GM12878 (cell line): ENCODE results near the gene TPD52L2.
"Not testable (repeated sequence)": the region's sequence is repeated elsewhere in the genome, so short reads cannot be mapped to it uniquely, and the experiment has no call there.

Experiments
- BHLHE40 ChIP-seq, 2 experiments: fragments of 450-650 bp in 1 of 2; IDR thresholded peaks; 2 replicates each; pipeline ENCODE4 v1.6.1; 2011 to 2017; ENCODE audit warnings: low read depth in 2 of 2, borderline replicate concordance in 1 of 2, improper control_type of control experiment in 1 of 2, low read length in 1 of 2, mild to moderate bottlenecking in 1 of 2
- CTCF ChIP-seq, 3 experiments: IDR thresholded peaks in 2 of 3; conservative IDR thresholded peaks in 1 of 3; 2 replicates each; pipeline ENCODE4 v1.5.1; 2011; ENCODE audit warnings: low read depth in 3 of 3, low read length in 3 of 3, mild to moderate bottlenecking in 3 of 3, control low read depth in 2 of 3, moderate library complexity in 2 of 3, inconsistent platforms in 1 of 3, mixed read lengths in 1 of 3; ENCODE audit not compliant: control insufficient read depth in 2 of 3, insufficient read depth in 1 of 3; ENCODE audit errors: extremely low read depth in 1 of 3
- HCFC1 ChIP-seq: fragments of 150-350 bp; IDR thresholded peaks from 2 replicates; pipeline ENCODE4 v1.6.1; 2014; ENCODE audit warnings: low read length
- MAX ChIP-seq: IDR thresholded peaks from 2 replicates; pipeline ENCODE4 v1.6.1; 2012; ENCODE audit warnings: low read depth, low read length, improper control_type of control experiment
- NR2F1 ChIP-seq: fragments of 450-650 bp; conservative IDR thresholded peaks from 2 replicates; pipeline ENCODE4 v1.6.1; 2017; ENCODE audit warnings: mild to moderate bottlenecking
- POLR2AphosphoS5 ChIP-seq: IDR thresholded peaks from 2 replicates; pipeline ENCODE4 v1.6.1; 2011; ENCODE audit warnings: mild to moderate bottlenecking, low read length, inconsistent platforms
- RBBP5 ChIP-seq: fragments of 200-600 bp; sonication (generic); conservative IDR thresholded peaks from 2 replicates; pipeline ENCODE4 v1.6.1; 2016
- SIX5 ChIP-seq: IDR thresholded peaks from 2 replicates; pipeline ENCODE4 v1.6.1; 2011; ENCODE audit warnings: mild to moderate bottlenecking, low read depth, low read length, moderate library complexity; ENCODE audit not compliant: severe bottlenecking
- SMAD5 ChIP-seq: IDR thresholded peaks from 2 replicates; pipeline ENCODE4 v1.6.1; 2016; ENCODE audit warnings: antibody characterized with exemption, low read depth
- ZNF274 ChIP-seq: IDR thresholded peaks from one replicate; pipeline ENCODE4 v1.8.0; 2011; ENCODE audit not compliant: insufficient read length, insufficient read depth
- ZZZ3 ChIP-seq: IDR thresholded peaks from 2 replicates; pipeline ENCODE4 v1.6.1; 2011; ENCODE audit warnings: low read depth; ENCODE audit not compliant: control insufficient read depth, insufficient read length

GRCh38 chr20:63867042-63867441, 2.0 kb downstream of the TPD52L2 start:
- not testable (repeated sequence) for TF ChIP-seq MAX; SIX5; ZZZ3; POLR2AphosphoS5; CTCF (IDR thresholded peaks at IDR 0.05 in 2 of 3, conservative IDR thresholded peaks at IDR 0.05 in 1 of 3; ENCODE audit: control insufficient read depth in 2 of 3, extremely low read depth in 1 of 3, insufficient read depth in 1 of 3, low read depth in 3 of 3, low read length in 3 of 3); ZNF274; BHLHE40 (IDR thresholded peaks at IDR 0.05; ENCODE audit: borderline replicate concordance in 1 of 2, low read depth in 2 of 2, low read length in 1 of 2); SMAD5; NR2F1; RBBP5; HCFC1
